AG09319 (cell line): Measurements from ENCODE around the gene CACNA1C.

Experiments
- DNase-seq: peaks from one replicate; pipeline ENCODE4 v3.0.0-alpha.2; 2010; ENCODE audit warnings: low read depth; ENCODE audit errors: extremely low read depth
- TF ChIP-seq, protein P1 (sequence below): IDR thresholded peaks from 2 replicates; pipeline ENCODE4 v1.5.1; 2011; ENCODE audit warnings: low read depth, mild to moderate bottlenecking, inconsistent platforms, low read length, moderate library complexity

The CACNA1C gene

DNA sequence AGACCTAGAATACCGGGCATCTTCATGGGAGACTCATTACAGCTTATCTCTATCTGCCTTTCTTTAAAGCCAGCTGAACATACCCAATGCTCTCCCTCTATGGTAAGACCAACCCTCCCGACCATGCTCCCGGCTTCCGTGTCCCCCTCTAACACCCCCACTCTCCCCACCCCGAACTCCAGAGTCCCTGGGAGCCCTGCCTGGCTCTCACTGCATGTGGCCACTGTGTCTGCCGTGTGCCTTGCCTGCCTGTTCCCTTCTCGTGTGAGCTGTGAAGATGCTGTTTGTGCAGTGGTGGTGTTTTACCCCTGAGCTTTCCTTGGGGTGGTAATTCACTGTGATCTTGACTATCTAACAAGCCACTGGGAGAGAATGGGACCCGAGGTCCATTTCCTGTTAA lies 595.6 kb downstream of the CACNA1C start:
- no peak for DNase-seq
- TF ChIP-seq, protein P1, sequence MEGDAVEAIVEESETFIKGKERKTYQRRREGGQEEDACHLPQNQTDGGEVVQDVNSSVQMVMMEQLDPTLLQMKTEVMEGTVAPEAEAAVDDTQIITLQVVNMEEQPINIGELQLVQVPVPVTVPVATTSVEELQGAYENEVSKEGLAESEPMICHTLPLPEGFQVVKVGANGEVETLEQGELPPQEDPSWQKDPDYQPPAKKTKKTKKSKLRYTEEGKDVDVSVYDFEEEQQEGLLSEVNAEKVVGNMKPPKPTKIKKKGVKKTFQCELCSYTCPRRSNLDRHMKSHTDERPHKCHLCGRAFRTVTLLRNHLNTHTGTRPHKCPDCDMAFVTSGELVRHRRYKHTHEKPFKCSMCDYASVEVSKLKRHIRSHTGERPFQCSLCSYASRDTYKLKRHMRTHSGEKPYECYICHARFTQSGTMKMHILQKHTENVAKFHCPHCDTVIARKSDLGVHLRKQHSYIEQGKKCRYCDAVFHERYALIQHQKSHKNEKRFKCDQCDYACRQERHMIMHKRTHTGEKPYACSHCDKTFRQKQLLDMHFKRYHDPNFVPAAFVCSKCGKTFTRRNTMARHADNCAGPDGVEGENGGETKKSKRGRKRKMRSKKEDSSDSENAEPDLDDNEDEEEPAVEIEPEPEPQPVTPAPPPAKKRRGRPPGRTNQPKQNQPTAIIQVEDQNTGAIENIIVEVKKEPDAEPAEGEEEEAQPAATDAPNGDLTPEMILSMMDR: no peak

GRCh38 chr12:2649201-2650030 lies 596.6 kb downstream of the CACNA1C start:
- TF ChIP-seq, protein P1: no peak
- no peak for DNase-seq

- TF ChIP-seq, protein P1: no peak
- DNase-seq: no peak
These were observed 597.7 kb downstream of the CACNA1C start for GRCh38 chr12:2650261-2651067.

DNA sequence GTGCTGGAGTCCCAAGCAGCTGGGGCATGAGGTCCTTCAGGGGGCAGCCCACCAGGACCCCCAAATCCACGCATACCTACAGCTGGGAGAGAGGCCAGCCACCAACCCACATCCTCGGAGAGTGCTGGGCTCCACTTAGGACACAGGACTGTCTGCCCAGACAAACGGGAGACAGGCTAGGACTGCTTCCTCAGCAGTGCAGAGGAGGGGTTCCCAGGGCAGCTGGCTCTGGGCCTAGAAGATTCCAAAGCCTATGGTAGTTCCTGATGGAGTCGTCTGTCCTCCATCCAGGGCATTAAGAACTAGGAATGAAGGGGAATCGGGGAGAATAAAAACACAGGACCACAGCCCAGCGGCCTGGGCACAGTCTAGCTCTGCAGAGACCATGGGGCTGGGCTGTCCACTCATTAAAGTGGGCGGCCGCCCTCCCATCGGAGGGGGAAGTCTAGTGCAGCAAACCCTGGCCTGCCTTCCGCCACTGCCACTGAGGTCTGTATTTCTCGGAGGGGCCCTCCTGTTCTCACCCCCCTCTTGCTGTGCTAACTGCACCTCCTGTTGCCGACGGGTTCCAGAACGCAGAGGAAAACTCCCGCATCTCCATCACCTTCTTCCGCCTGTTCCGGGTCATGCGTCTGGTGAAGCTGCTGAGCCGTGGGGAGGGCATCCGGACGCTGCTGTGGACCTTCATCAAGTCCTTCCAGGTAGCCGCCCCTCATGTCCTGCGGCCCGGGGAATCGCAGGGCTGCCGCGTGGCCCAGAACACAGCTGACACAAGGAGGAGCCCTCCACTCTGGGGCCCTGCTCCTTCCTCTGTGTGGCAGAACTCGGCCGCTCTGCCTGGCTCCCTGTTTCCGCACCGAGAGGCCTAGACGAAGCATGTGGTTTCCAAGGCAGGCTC lies 598.5 kb downstream of the CACNA1C start:
- TF ChIP-seq, protein P1: no peak
- no peak for DNase-seq

DNA sequence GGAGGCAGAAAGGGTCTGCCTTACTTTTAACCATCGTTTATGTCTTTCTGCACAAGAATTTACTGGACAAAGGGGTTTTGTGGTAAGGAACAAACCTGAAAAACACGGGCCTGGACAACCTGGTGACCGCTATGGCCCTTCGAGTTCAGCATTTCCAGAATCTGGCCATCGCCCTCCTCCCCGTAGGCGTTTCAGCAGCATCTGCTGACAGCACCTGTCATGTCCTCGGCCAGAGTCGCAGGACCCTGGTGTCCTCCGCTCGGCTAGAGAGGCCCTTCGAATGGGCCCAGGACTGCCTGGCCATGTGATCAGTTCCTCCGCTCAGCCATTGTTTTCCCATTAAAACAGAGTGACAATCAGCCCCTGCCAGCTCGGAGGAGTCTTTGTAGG lies 599.2 kb downstream of the CACNA1C start:
- no peak for DNase-seq
- TF ChIP-seq, protein P1: no peak

DNA sequence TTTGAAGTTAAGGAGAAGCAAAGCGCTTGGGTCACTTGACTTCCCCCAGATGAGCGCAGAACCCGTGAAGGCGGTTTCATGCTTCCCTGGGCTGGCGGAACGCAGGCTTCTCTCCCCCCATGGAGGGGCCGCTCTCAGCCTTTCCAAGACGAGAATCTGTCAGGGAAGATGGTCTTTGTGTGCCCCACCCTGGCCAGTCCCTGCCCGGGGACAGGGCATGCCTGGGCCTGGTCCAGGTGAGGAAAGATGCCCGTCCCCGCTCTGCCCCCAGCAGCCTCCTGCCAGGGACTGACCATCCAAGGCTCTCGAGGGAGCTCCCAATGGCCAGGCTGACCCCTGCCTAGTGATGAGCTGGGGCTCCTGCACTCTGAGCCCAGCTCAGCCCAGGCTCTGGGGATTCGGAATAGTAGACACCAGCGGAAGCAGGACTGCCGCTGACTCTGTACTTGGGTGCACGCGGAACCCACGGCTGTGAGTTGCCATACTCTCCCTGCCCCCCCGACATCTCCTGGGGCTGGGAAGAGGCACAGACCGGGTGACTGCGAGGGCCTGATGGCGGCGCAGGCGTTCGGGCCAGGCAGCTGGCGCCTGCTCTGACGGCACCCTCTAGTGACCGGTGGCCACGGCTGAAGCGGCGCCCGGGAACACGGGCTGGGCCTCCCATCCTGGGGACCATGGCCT lies 599.8 kb downstream of the CACNA1C start:
- TF ChIP-seq, protein P1: no peak
- no peak for DNase-seq
